Left ventricle myocardium inferior (tissue), 1 donor: ENCODE results near the gene LRRN4CL. TPM values are rescaled to one million over a fixed set of nuclear protein-coding genes. Genes with fewer than 3 reads are reported as not detected.
"Not testable (repeated sequence)": the region's sequence is repeated elsewhere in the genome, so short reads cannot be mapped to it uniquely, and the experiment has no call there.

Experiments used
- DNase-seq: peaks from one replicate; pipeline ENCODE4 v3.0.0-alpha.2; 2020
- H3K27ac ChIP-seq: fragments of 200-600 bp; replicated peaks from 2 replicates; pipeline ENCODE4 v1.8.0; 2021
- H3K27me3 ChIP-seq: fragments of 200-600 bp; 2 replicates; pipeline ENCODE4 v1.8.0; 2021; ENCODE audit warnings: low read depth
- H3K36me3 ChIP-seq: fragments of 200-600 bp; 2 replicates; pipeline ENCODE4 v1.8.0; 2021
- H3K4me1 ChIP-seq: fragments of 200-600 bp; 2 replicates; pipeline ENCODE4 v1.8.0; 2021
- H3K4me3 ChIP-seq: fragments of 200-600 bp; 2 replicates; pipeline ENCODE4 v1.8.0; 2021; ENCODE audit warnings: mild to moderate bottlenecking, moderate library complexity
- H3K9me3 ChIP-seq: fragments of 200-600 bp; replicated peaks from 2 replicates; pipeline ENCODE4 v1.8.0; 2021
- CTCF ChIP-seq: fragments of 200-600 bp; IDR thresholded peaks from 2 replicates; pipeline ENCODE4 v1.8.0; 2021; ENCODE audit warnings: antibody characterized with exemption, mild to moderate bottlenecking, borderline replicate concordance
- intact Hi-C: fragments of 100-400 bp; cut with micrococcal nuclease; formaldehyde crosslinking; loops from one replicate; pipeline ENCODE4 v1.11.0; 2022
- long read RNA-seq: library from polyadenylated mRNA; unstranded; transcript quantifications from one replicate; pipeline ENCODE4 v2.0.0, GENCODE V29; 2021
- total RNA-seq: library from RNA; stranded (reverse); fragmentation: NEBNext Ultra II Directional; extraction: Animal tissue kit (Norgen Biotek cat#: 25700); gene quantifications from one replicate; pipeline ENCODE4 v1.2.1, GENCODE V29; 2021
- donor health status: DM: no; HTN: yes; CAD: no; lungs with severe emphysema.

LRRN4CL gene
- 2.7 TPM for total RNA-seq
- long read RNA-seq, partial matches to known transcripts = 0 of 1 reads
- long read RNA-seq, other reads (novel, unspliced or antisense) = 0 of 1 reads

GRCh38 chr11:62689421-62690183 lies at the start of gene LRRN4CL:
Gene LRRN4CL, minus strand, starts transcription at chr11:62689530. Its CDS starts 1,022 bp downstream, at chr11:62688508.
- H3K27ac ChIP-seq = peak within 1 kb of the TSS; percentile 79

GRCh38 chr11:62737196-62737595 lies 47.9 kb upstream of the LRRN4CL start:
- Histone ChIP-seq H3K9me3 (no peaks in the 10 kb centered on the region), H3K27ac (no peak overlapping the region), H3K4me1 (peaks cover 4% of the 10 kb centered on the region), H3K36me3 (peaks cover 86% of the 10 kb centered on the region), H3K27me3 (no peaks in the 10 kb centered on the region), H3K4me3 (no peak overlapping the region)
- no peak for TF ChIP-seq CTCF
- intact Hi-C loops = no loop called here
- no peak for DNase-seq

More at GRCh38 chr11:62689421-62690183, at the start of gene LRRN4CL:
- intact Hi-C loops = loop anchor here (10.0 kb wide), 1 partner anchor 305 kb away; no protein-coding TSS in a partner anchor
- peaks cover 36% of the 10 kb centered on the region for H3K4me1 ChIP-seq
- H3K9me3 ChIP-seq = no peaks in the 10 kb centered on the region
- no peak for TF ChIP-seq CTCF
- peak; percentile 79 for DNase-seq
- peaks cover 30% of the 10 kb centered on the region for H3K36me3 ChIP-seq
- H3K4me3 ChIP-seq = peak within 1 kb of the TSS; percentile 61
- H3K27me3 ChIP-seq = peaks cover 6% of the 10 kb centered on the region

- no peak for DNase-seq
- peaks cover 60% of the 10 kb centered on the region for H3K36me3 ChIP-seq
- no peaks in the 10 kb centered on the region for H3K9me3 ChIP-seq
- TF ChIP-seq CTCF = no peak
- no peaks in the 10 kb centered on the region for H3K27me3 ChIP-seq
- intact Hi-C loops = no loop called here
- no peak overlapping the region for H3K4me3 ChIP-seq
- no peak overlapping the region for H3K27ac ChIP-seq
- peaks cover 41% of the 10 kb centered on the region for H3K4me1 ChIP-seq
Observed at GRCh38 chr11:62732830-62733229, 43.5 kb upstream of the LRRN4CL start.

- DNase-seq, H3K9me3 ChIP-seq, H3K27ac ChIP-seq, H3K27me3 ChIP-seq, intact Hi-C loops: not testable (repeated sequence)
- Histone ChIP-seq H3K4me1 (peaks cover 63% of the 10 kb centered on the region), H3K4me3 (peak overlapping the region; percentile 91), H3K36me3 (peaks cover 33% of the 10 kb centered on the region)
Observed at GRCh38 chr11:62730076-62730475, 40.7 kb upstream of the LRRN4CL start.

- no peaks in the 10 kb centered on the region for H3K9me3 ChIP-seq
- TF ChIP-seq CTCF = no peak
- peak within 1 kb of the TSS; percentile 95 for H3K27ac ChIP-seq
- no peaks in the 10 kb centered on the region for H3K27me3 ChIP-seq
- intact Hi-C loops = loop anchor here (10.0 kb wide), 1 partner anchor 106 kb away; the partner anchor contains the start of genes STX5, TEX54 and WDR74
- H3K4me3 ChIP-seq = peak within 1 kb of the TSS; percentile 91
- peak; percentile 87 for DNase-seq
- peaks cover 80% of the 10 kb centered on the region for H3K4me1 ChIP-seq
- peaks cover 25% of the 10 kb centered on the region for H3K36me3 ChIP-seq
Observed at GRCh38 chr11:62728171-62728988, 39.0 kb upstream of the LRRN4CL start, which contains the start of gene TTC9C. Gene TTC9C, plus strand, starts transcription at chr11:62728486. Its CDS starts 363 bp downstream, at chr11:62728849.
